Muscle layer of duodenum (tissue), 2 donors: ENCODE results near the gene LIPE.

Experiments
- H3K27ac ChIP-seq: one replicate; pipeline ENCODE4 v1.7.0; 2013; ENCODE audit warnings: mild to moderate bottlenecking, low read length
- H3K27me3 ChIP-seq: one replicate; pipeline ENCODE4 v1.7.0; 2013; ENCODE audit warnings: low read depth, mild to moderate bottlenecking, control low read depth, low read length
- H3K36me3 ChIP-seq, 2 donors: one replicate each; pipeline ENCODE4 v1.7.0; 2013; ENCODE audit warnings: low read length in 2 of 2, control low read depth in 1 of 2, mild to moderate bottlenecking in 1 of 2; ENCODE audit not compliant: insufficient read depth in 2 of 2, control insufficient read depth in 1 of 2
- H3K4me1 ChIP-seq, 2 donors: one replicate each; pipeline ENCODE4 v1.7.0; 2013; ENCODE audit warnings: low read length in 2 of 2, mild to moderate bottlenecking in 2 of 2, control low read depth in 1 of 2, moderate library complexity in 1 of 2; ENCODE audit not compliant: insufficient read depth in 2 of 2, control insufficient read depth in 1 of 2
- H3K4me3 ChIP-seq, 2 donors: one replicate each; pipeline ENCODE4 v1.7.0; 2013; ENCODE audit warnings: low read length in 2 of 2, low read depth in 1 of 2, mild to moderate bottlenecking in 1 of 2
- H3K9me3 ChIP-seq, 2 donors: one replicate each; pipeline ENCODE4 v1.7.0; 2013; ENCODE audit warnings: low read length in 2 of 2, control low read depth in 1 of 2, mild to moderate bottlenecking in 1 of 2; ENCODE audit not compliant: control insufficient read depth in 1 of 2
- donor health status: healthy.

LIPE gene, protein sequence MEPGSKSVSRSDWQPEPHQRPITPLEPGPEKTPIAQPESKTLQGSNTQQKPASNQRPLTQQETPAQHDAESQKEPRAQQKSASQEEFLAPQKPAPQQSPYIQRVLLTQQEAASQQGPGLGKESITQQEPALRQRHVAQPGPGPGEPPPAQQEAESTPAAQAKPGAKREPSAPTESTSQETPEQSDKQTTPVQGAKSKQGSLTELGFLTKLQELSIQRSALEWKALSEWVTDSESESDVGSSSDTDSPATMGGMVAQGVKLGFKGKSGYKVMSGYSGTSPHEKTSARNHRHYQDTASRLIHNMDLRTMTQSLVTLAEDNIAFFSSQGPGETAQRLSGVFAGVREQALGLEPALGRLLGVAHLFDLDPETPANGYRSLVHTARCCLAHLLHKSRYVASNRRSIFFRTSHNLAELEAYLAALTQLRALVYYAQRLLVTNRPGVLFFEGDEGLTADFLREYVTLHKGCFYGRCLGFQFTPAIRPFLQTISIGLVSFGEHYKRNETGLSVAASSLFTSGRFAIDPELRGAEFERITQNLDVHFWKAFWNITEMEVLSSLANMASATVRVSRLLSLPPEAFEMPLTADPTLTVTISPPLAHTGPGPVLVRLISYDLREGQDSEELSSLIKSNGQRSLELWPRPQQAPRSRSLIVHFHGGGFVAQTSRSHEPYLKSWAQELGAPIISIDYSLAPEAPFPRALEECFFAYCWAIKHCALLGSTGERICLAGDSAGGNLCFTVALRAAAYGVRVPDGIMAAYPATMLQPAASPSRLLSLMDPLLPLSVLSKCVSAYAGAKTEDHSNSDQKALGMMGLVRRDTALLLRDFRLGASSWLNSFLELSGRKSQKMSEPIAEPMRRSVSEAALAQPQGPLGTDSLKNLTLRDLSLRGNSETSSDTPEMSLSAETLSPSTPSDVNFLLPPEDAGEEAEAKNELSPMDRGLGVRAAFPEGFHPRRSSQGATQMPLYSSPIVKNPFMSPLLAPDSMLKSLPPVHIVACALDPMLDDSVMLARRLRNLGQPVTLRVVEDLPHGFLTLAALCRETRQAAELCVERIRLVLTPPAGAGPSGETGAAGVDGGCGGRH

DNA sequence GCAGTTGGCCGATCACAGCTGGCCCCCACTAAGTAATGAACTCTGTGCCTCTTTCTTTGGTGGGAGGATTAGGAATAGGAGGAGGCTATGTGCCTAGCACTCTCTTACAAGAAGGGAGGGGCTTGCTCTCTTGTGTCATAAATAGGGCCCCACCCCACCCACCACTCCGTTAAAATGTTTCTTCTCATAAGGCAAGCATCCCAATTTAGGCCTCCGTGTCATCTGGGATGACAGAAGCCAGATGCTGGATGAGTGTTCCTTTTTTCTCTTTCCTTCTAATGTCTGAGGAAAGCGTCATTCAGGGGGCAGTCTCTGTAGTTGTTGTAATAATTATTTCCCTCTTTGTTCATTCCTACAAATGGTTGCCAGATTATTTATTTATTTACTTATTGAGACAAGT, at the start of gene LIPE:
LIPE (minus strand) TSS at position 76 of the 400 bp plus-strand sequence. CDS start 239 bp downstream, outside the sequence.
- no peaks in the 10 kb centered on the region for H3K36me3 ChIP-seq
- peaks cover 0 to 14% of the 10 kb centered on the region in 2 donors for H3K4me1 ChIP-seq
- H3K4me3 ChIP-seq = no peak within 1 kb of the TSS
- H3K27ac ChIP-seq = no peak within 1 kb of the TSS
- H3K9me3 ChIP-seq = no peaks in the 10 kb centered on the region
- no peaks in the 10 kb centered on the region for H3K27me3 ChIP-seq

DNA sequence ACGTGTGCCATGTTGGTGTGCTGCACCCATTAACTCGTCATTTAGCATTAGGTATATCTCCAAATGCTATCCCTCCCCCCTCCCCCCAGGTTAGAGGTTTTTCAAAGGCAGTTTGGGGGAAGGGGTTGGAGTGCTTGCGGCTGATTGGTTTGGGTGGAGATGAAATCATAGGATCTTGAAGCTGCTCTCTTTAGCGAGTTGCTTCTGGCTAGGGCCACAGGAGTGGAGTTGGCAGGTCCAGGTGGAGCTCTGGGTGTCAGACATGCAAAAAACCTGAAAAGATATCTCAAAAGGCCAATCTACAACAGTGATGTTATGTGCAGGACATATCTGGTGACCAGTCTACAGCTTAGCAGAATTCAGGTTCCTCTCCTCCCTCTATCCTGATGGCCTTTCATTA, 48.2 kb upstream of the LIPE start:
- H3K4me1 ChIP-seq = no peaks in the 10 kb centered on the region
- H3K36me3 ChIP-seq = no peaks in the 10 kb centered on the region
- H3K9me3 ChIP-seq = no peaks in the 10 kb centered on the region
- H3K4me3 ChIP-seq = no peak overlapping the region
- H3K27me3 ChIP-seq = no peaks in the 10 kb centered on the region
- no peak overlapping the region for H3K27ac ChIP-seq

DNA sequence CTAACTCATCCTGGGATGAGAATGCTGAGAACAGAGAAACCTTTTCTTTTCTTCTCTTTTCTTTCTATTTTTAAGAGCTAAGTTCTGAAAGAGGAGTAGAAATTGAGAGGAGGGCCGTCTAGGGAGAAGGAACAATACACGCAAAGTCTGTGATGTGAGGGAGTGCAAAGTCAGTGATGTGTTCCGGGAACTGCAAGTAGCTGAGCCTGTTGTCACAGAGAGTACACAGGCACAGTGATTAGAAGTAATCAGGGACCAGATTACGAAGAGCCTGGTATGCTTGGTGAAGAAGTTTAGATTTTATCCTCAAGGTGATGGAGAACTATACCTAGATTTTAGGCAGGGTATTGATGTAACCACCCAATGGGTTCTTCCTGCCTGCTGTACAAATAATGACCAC, 47.6 kb upstream of the LIPE start:
- no peaks in the 10 kb centered on the region for H3K36me3 ChIP-seq
- H3K9me3 ChIP-seq = no peaks in the 10 kb centered on the region
- no peaks in the 10 kb centered on the region for H3K4me1 ChIP-seq
- no peak overlapping the region for H3K4me3 ChIP-seq
- H3K27ac ChIP-seq = no peak overlapping the region
- no peaks in the 10 kb centered on the region for H3K27me3 ChIP-seq

DNA sequence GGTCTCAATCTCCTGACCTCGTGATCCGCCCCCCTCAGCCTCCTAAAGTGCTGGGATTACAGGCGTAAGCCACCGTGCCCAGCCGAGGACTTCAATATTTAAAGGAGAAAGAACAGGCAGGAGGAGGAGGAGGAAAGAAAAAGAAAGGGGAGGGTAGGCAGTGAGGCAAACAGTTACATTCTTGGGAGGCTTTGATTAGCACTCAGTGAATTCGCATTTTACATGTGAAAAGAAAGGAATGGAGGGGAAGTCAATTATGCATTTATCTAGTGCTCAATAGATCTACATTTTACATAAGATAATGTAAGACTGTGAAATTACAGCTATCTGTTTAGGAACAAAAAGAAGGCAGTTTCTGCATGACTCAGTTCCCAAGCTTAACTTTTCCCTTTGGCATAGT, 46.5 kb upstream of the LIPE start:
- no peak overlapping the region for H3K4me3 ChIP-seq
- H3K27me3 ChIP-seq = no peaks in the 10 kb centered on the region
- no peaks in the 10 kb centered on the region for H3K36me3 ChIP-seq
- no peaks in the 10 kb centered on the region for H3K4me1 ChIP-seq
- H3K9me3 ChIP-seq = no peaks in the 10 kb centered on the region
- H3K27ac ChIP-seq = no peak overlapping the region

DNA sequence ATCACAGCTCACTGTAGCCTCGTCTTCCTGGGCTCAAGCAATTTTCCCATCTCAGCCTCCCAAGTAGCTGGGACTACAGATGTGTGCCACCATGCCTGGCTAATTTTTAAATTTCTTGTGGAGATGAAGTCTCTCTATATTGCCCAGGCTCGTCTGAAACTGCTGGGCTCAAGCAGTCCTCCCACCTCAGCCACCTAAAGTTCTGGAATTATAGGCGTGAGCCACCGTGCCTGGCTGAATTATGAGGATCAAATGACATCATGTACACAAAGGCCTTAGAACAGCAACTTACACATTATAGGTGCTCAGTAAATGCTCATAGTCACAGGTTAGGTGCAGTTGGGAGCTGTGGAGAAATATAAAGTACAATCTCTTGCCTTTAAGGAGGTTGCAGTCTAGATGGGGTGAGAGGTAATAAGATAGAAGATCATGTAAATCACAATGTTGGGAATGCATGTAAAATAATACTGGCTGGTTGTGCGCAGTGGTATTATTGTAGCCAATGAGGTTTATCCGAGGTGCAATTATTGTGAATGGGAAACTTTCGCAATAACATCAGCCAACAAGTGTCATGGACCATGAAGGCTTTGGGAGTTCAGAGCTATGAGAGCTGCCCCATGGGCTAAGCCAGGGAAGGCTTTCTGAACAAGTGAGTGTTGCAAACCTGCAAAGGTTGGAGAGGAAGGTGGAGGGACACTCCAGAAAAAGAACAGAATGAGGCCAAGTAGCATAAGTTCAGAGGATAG, 45.4 kb upstream of the LIPE start:
- H3K9me3 ChIP-seq = no peaks in the 10 kb centered on the region
- no peak overlapping the region for H3K4me3 ChIP-seq
- H3K27me3 ChIP-seq = no peaks in the 10 kb centered on the region
- H3K36me3 ChIP-seq = no peaks in the 10 kb centered on the region
- H3K27ac ChIP-seq = no peak overlapping the region
- no peaks in the 10 kb centered on the region for H3K4me1 ChIP-seq

DNA sequence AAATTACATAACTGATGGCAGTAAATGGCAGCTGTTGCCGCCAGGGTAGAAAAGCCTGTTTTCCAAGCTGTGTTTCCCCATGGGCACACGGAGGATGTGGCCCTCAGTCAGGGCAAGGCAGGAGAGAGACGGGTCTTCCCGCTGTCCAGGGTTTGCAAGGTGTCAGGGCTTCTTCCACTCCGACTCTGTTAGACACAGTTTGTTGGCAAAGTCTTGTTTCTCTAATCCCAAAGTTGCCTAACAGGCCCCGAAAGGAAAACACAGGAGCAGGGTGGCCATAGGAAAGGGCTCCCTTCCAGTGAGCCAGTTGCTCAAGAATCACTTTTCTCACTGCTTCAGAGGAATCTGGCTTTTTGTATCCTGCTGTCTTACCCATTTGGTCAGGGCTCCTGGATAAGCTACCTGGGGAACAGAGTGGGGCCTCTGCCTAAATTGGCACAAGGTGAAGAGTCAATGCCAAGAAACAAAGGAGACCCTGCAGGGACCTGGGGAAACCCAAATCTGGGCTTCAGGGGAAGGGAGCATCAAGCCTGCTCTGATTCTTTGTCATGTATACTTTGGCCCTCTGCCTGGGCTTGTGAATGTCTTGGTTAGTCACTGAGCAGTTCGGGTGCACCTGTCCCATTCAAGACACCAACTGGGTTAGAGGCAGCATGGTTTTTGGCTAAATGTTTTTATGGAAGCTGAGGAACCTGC, 44.5 kb upstream of the LIPE start:
- Histone ChIP-seq H3K36me3 (no peaks in the 10 kb centered on the region), H3K9me3 (no peaks in the 10 kb centered on the region), H3K4me1 (no peaks in the 10 kb centered on the region), H3K4me3 (no peak overlapping the region), H3K27ac (no peak overlapping the region), H3K27me3 (no peaks in the 10 kb centered on the region)

DNA sequence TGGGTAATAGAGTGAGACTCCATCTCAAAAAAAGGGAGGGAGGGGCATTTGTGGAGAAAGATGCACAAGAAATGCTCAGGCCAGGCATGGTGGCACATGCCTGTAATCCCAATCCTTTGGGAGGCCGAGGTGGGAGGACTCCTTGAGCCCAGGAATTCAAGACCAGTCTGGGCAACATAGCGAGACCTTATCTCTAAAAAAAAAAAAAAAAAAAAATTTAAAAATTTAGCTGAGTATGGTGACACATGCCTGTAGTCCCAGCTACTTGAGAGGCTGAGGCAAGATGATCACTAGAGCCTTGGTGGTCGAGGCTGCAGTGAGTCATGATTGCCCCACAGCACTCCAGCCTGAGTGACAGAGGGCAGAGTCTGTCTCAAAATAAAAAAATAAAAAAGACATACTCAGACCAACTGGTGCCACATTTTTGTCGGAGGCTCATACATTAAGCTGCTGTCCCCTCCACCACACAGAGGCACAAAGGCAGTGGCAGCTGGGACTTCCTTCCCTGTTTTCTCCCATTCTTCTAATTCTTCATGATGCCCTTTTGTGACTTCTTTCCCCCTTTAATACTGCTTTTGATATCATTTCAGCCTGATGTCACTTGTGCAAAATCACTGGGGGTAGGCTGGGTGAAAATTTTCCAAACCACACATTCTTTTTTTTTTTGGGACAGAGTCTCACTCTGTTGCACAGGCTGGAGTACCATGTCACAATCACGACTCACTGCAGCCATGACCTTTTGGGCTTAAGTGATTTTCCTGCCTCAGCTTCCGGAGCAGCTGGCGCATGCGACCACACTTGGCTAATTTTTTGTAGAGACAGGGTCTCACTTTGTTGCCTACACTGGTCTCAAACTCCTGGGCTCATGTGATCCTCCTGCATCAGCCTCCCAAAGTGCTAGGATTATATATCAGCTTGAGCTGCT, 42.4 kb upstream of the LIPE start:
- Histone ChIP-seq H3K4me3 (no peak overlapping the region), H3K27me3 (no peaks in the 10 kb centered on the region), H3K9me3 (no peaks in the 10 kb centered on the region), H3K27ac (no peak overlapping the region), H3K4me1 (no peaks in the 10 kb centered on the region), H3K36me3 (no peaks in the 10 kb centered on the region)

DNA sequence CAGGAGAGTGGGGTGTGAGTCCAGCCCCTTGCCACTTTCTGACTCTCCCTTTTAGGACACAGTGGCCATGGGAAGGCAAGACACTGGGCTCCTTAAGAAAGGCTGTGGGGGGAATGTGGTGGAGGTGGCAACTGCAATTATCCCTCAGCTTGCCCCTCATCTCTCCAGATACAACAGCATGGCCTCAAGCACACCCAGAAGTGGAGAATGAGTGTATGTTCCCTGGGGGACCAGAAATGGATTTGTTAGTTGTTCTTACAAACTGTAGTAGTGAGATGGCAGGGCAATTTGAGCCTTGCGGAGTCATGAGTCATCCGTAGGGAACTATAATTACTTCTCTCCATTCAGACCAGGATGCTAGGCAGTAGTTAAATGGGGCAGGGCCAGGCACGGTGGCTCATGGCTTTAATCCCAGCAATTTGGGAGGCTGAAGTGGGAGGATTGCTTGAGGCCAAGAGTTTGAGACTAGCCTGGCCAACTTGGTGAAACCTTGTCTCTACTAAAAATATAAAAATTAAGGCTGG, 41.1 kb upstream of the LIPE start:
- H3K27me3 ChIP-seq = no peaks in the 10 kb centered on the region
- H3K4me3 ChIP-seq = no peak overlapping the region
- H3K4me1 ChIP-seq = no peaks in the 10 kb centered on the region
- H3K9me3 ChIP-seq = no peaks in the 10 kb centered on the region
- H3K36me3 ChIP-seq = no peaks in the 10 kb centered on the region
- no peak overlapping the region for H3K27ac ChIP-seq

DNA sequence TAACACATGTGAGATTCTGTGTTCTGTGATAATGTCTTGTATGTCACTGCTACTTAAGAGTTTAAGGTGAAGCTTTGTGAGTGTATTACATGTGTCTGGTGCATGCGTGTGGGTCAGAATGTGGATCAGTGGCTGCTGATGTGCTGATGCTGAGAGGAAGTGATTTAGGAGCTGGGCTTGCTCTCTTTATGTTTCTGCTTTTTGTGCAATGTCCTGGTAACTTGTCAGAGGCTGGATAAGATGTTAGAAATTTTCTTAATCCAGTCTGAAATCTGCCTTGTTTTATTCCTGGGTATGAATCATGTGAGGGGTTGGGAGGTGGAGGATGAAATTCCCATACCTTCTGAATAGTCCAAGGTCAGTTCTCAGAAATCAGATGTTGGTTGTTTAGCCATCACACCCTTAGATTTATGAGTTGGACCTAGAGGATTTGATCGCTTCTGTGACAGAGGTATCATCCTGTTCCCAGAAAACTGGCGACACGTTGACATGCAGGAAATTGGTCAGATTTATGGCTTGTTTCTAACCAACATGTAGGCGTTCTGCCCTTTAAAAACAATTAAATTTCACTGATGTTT, 40.1 kb upstream of the LIPE start:
- H3K4me3 ChIP-seq = no peak overlapping the region
- H3K36me3 ChIP-seq = no peaks in the 10 kb centered on the region
- no peaks in the 10 kb centered on the region for H3K9me3 ChIP-seq
- no peaks in the 10 kb centered on the region for H3K27me3 ChIP-seq
- no peaks in the 10 kb centered on the region for H3K4me1 ChIP-seq
- H3K27ac ChIP-seq = no peak overlapping the region
